ENCODE results near the gene TARBP2. TPM values are rescaled to one million over a fixed set of nuclear protein-coding genes. Genes with fewer than 3 reads are reported as not detected.

The TARBP2 gene
- polyA plus RNA-seq, 1 of the 3 experiments (the other 2 are of a cell fraction), result 57.8 TPM

DNA sequence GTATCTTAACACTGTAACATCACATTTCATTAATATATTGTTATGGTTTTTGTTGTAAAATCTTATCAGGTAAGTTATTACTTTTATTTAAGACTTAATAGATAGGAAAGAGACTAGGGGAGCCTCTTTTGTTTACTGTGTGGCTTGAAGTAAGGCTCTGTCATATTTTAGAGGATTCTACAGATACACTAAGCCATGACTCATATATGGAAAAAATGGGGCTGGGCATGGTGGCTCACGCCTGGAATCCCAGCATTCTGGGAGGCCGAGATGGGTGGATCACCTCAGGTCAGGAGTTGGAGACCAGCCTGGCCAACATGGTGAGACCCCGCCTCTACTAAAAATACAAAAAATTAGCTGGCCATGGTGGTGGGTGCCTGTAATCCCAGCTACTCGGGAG, 29.8 kb downstream of the TARBP2 start:
- H3K36me3 ChIP-seq (replicated peaks in 1 of 2; ENCODE audit: control insufficient read depth in 1 of 2, insufficient read depth in 2 of 2, low read length in 1 of 2), result peaks cover 41 to 57% of the 10 kb centered on the region in 2 experiments
- no peak for TF ChIP-seq TEAD4 (IDR thresholded peaks at IDR 0.05; ENCODE audit: borderline replicate concordance, insufficient read depth)
- peak; percentile 31; the same call in 1 of the 2 replicates for TF ChIP-seq FOSL2 (IDR thresholded peaks at IDR 0.05; ENCODE audit: borderline replicate concordance, low read depth)
- H3K9ac ChIP-seq, result no peak overlapping the region
- POLR2A ChIA-PET, result no interaction called here
- 82% methylated on average over 3 of the region's 4 CpGs for WGBS (ENCODE audit: low lambda C conversion rate)
- no peak overlapping the region for H2AFZ ChIP-seq (ENCODE audit: low read depth)
- no peaks in the 10 kb centered on the region; the same call in 1 of the 2 replicates for H3K79me2 ChIP-seq (ENCODE audit: insufficient read depth)
- CTCF ChIA-PET, result interaction anchor here (1.0 to 1.9 kb wide), 3 partner anchors 23 to 215 kb away, joined by 3 to 7 read pairs (median 5); partner anchors contain the start of gene ATP5MC2
- no peak overlapping the region for H3K27ac ChIP-seq (ENCODE audit: low read depth in 2 of 2, low read length in 1 of 2)
- H3F3A ChIP-seq (replicated peaks; ENCODE audit: insufficient read depth), result peaks cover 3% of the 10 kb centered on the region
- no peaks in the 10 kb centered on the region for H3K9me2 ChIP-seq
- H3K4me3 ChIP-seq (ENCODE audit: low read depth in 2 of 2, low read length in 1 of 2), result no peak overlapping the region
- H3K9me3 ChIP-seq, result no peaks in the 10 kb centered on the region
- no peak for DNase-seq
- H3K27me3 ChIP-seq (ENCODE audit: insufficient read depth), result no peaks in the 10 kb centered on the region
- no peaks in the 10 kb centered on the region for H4K20me1 ChIP-seq (ENCODE audit: insufficient read depth)
- no peak overlapping the region for H3K4me2 ChIP-seq
- H3K4me1 ChIP-seq (ENCODE audit: control insufficient read depth in 1 of 2, insufficient read depth in 2 of 2, low read depth in 1 of 2, low read length in 1 of 2), result no peaks in the 10 kb centered on the region

DNA sequence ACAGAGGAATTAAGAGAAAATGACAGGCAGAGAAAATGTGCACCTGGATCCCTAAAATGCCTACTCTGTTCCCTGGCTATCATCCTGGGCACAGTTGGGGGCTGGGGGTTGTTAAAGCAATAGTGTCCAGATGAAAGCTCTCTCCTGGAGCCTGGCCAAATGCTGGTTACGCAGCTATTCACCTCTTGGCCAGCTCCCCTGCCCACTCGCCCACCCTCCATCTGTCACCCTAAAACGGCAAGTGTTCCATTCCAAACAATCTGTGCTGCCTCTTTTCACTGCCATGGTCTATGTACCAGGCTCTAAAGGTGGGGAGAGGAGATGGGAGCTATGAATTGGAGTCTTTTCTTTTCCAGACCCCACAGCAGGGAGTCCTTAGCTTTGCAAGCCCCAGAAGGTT, 30.9 kb downstream of the TARBP2 start:
- peaks cover 41 to 61% of the 10 kb centered on the region in 2 experiments for H3K36me3 ChIP-seq (replicated peaks in 1 of 2; ENCODE audit: control insufficient read depth in 1 of 2, insufficient read depth in 2 of 2, low read length in 1 of 2)
- no peaks in the 10 kb centered on the region for H4K20me1 ChIP-seq (ENCODE audit: insufficient read depth)
- no peak overlapping the region for H3K4me3 ChIP-seq (ENCODE audit: low read depth in 2 of 2, low read length in 1 of 2)
- no peaks in the 10 kb centered on the region for H3K4me1 ChIP-seq (ENCODE audit: control insufficient read depth in 1 of 2, insufficient read depth in 2 of 2, low read depth in 1 of 2, low read length in 1 of 2)
- no peaks in the 10 kb centered on the region for H3K9me3 ChIP-seq
- no peaks in the 10 kb centered on the region; the same call in 1 of the 2 replicates for H3K79me2 ChIP-seq (ENCODE audit: insufficient read depth)
- POLR2A ChIA-PET, result no interaction called here
- no peaks in the 10 kb centered on the region for H3K9me2 ChIP-seq
- peaks cover 3% of the 10 kb centered on the region for H3F3A ChIP-seq (replicated peaks; ENCODE audit: insufficient read depth)
- DNase-seq, result no peak
- TF ChIP-seq GABPA (IDR thresholded peaks at IDR 0.05; ENCODE audit: low read depth), result no peak
- no peak for TF ChIP-seq JUND (IDR thresholded peaks at IDR 0.05)
- TF ChIP-seq, protein P1, sequence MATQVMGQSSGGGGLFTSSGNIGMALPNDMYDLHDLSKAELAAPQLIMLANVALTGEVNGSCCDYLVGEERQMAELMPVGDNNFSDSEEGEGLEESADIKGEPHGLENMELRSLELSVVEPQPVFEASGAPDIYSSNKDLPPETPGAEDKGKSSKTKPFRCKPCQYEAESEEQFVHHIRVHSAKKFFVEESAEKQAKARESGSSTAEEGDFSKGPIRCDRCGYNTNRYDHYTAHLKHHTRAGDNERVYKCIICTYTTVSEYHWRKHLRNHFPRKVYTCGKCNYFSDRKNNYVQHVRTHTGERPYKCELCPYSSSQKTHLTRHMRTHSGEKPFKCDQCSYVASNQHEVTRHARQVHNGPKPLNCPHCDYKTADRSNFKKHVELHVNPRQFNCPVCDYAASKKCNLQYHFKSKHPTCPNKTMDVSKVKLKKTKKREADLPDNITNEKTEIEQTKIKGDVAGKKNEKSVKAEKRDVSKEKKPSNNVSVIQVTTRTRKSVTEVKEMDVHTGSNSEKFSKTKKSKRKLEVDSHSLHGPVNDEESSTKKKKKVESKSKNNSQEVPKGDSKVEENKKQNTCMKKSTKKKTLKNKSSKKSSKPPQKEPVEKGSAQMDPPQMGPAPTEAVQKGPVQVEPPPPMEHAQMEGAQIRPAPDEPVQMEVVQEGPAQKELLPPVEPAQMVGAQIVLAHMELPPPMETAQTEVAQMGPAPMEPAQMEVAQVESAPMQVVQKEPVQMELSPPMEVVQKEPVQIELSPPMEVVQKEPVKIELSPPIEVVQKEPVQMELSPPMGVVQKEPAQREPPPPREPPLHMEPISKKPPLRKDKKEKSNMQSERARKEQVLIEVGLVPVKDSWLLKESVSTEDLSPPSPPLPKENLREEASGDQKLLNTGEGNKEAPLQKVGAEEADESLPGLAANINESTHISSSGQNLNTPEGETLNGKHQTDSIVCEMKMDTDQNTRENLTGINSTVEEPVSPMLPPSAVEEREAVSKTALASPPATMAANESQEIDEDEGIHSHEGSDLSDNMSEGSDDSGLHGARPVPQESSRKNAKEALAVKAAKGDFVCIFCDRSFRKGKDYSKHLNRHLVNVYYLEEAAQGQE (IDR thresholded peaks at IDR 0.05; ENCODE audit: low read depth, low read length), result no peak
- H3K27ac ChIP-seq (ENCODE audit: low read depth in 2 of 2, low read length in 1 of 2), result no peak overlapping the region
- CTCF ChIA-PET, result interaction anchor here (0.7 to 2.8 kb wide), 5 partner anchors 11 to 214 kb away, joined by 3 to 21 read pairs (median 5); partner anchors contain the start of gene ATP5MC2
- H2AFZ ChIP-seq (ENCODE audit: low read depth), result no peak overlapping the region
- no peaks in the 10 kb centered on the region for H3K27me3 ChIP-seq (ENCODE audit: insufficient read depth)
- 86% methylated on average over 3 of the region's 3 CpGs for WGBS (ENCODE audit: low lambda C conversion rate)
- H3K4me2 ChIP-seq, result no peak overlapping the region
- H3K9ac ChIP-seq, result no peak overlapping the region

Data from SK-N-SH (cell line).